Left lung (tissue), 10 donors: ENCODE data around the gene C15orf62. TPM values are rescaled to one million over a fixed set of nuclear protein-coding genes. Genes with fewer than 3 reads are reported as not detected.

Experiments used
- ATAC-seq: fragments of 200-7000 bp; cut with Tn5 transposase; one replicate; pipeline ENCODE4 v1.9.1; 2020; ENCODE audit warnings: moderate library complexity
- DNase-seq, 4 donors: peaks; one replicate each; pipeline ENCODE4 v3.0.0-alpha.2; 2013 to 2020
- H3K27ac ChIP-seq, 2 donors: fragments of 200-600 bp; sonication (generic) in 1 of 2; one replicate each; pipeline versions ENCODE4 v1.5.0 to v1.8.0; 2020 to 2021
- H3K27me3 ChIP-seq, 2 donors: fragments of 200-600 bp; sonication (generic) in 1 of 2; one replicate each; pipeline versions ENCODE4 v1.5.0 to v1.8.0; 2020 to 2021
- H3K36me3 ChIP-seq, 2 donors: fragments of 200-600 bp; sonication (generic) in 1 of 2; one replicate each; pipeline versions ENCODE4 v1.5.0 to v1.8.0; 2020 to 2021
- H3K4me1 ChIP-seq, 2 donors: fragments of 200-600 bp; one replicate each; pipeline ENCODE4 v1.8.0; 2021
- H3K4me3 ChIP-seq, 2 donors: fragments of 200-600 bp; sonication (generic) in 1 of 2; one replicate each; pipeline versions ENCODE4 v1.5.0 to v1.8.0; 2020 to 2021; ENCODE audit warnings: mild to moderate bottlenecking in 1 of 2
- H3K9me3 ChIP-seq, 2 donors: fragments of 200-600 bp; sonication (generic) in 1 of 2; one replicate each; pipeline versions ENCODE4 v1.5.0 to v1.8.0; 2020 to 2021
- CTCF ChIP-seq, 2 donors: fragments of 200-600 bp; sonication (generic) in 1 of 2; IDR thresholded peaks; one replicate each; pipeline versions ENCODE4 v1.5.0 to v1.8.0; 2021; ENCODE audit warnings: antibody characterized with exemption in 2 of 2
- intact Hi-C, 2 donors: fragments of 100-400 bp; cut with DNase I; formaldehyde crosslinking; loops; one replicate each; pipeline versions ENCODE4 v1.11.2 to v1.14.2; 2022
- polyA plus RNA-seq, 6 donors: library from polyadenylated mRNA; unstranded; fragments of 120-200 nt; gene quantifications; one replicate each; pipeline ENCODE4 v1.2.1, GENCODE V29; 2013; ENCODE audit not compliant: insufficient read length in 6 of 6
- total RNA-seq, 2 donors: library from RNA; stranded (reverse); fragmentation: NEBNext Ultra II Directional; extraction: Animal tissue kit (Norgen Biotek cat#: 25700); gene quantifications; one replicate each; pipeline ENCODE4 v1.2.1, GENCODE V29; 2021
- donor health status: DM: no; HTN: yes; CAD: no.
- donor health status: DM: no; HTN: no; CAD: no.

C15orf62 gene
- total and polyA plus RNA-seq, 8 donors, result 0.32 to 4.6 (median 3.7) TPM

DNA sequence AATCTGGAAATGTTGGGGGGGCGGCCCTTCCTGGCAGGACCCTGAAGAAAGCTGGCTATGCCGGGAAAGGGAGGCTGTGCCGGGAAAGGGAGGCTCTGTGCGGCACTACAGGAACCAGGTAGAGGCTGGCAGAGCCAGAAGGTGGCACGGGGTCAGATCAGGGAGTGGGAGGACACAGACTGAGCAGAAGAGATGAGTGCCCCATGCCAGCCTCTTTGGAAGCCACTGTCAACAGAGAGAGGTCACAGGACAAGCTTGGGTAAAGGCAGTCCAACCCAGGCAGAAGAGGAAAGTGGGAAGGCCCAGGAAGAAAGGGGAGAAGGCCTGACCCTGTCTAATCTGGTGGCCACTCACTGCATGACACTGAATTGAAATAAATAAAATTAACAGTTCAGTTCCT is 1.5 kb downstream of the C15orf62 start:
- H3K27me3 ChIP-seq, result no peaks in the 10 kb centered on the region
- no peak overlapping the region for H3K4me3 ChIP-seq
- H3K36me3 ChIP-seq, result peaks cover 0 to 83% of the 10 kb centered on the region in 2 donors
- intact Hi-C loops, result no loop called here
- no peak overlapping the region for H3K27ac ChIP-seq
- no peak for ATAC-seq
- no peak for DNase-seq
- TF ChIP-seq CTCF (IDR thresholded peaks at IDR 0.05), result no peak
- peaks cover 9 to 35% of the 10 kb centered on the region in 2 donors for H3K4me1 ChIP-seq
- H3K9me3 ChIP-seq, result no peaks in the 10 kb centered on the region

DNA sequence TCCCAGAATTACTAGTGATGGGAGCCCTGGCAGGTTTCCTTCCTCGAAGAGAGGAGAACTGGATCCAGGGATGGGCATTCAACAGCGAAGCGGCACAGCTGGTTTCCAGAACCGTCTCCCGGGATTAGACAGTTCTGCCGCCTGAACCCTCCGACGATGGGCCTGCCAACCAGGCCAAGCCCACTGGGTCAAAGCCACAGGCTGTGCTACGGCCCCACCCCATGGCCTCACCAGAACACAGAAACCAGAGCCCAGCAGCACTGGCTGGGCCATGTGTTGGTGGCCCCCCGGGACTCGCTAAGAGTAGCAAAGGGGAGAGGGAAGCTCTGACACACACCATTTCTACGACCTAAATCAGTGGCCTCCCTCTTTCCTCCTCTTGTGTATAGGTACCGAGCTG is 2.2 kb downstream of the C15orf62 start:
- no peak for ATAC-seq
- Histone ChIP-seq H3K27me3 (no peaks in the 10 kb centered on the region), H3K36me3 (peaks cover 0 to 84% of the 10 kb centered on the region in 2 donors), H3K27ac (no peak overlapping the region), H3K4me3 (no peak overlapping the region), H3K4me1 (peaks cover 9 to 29% of the 10 kb centered on the region in 2 donors), H3K9me3 (no peaks in the 10 kb centered on the region)
- no peak for DNase-seq
- intact Hi-C loops, result no loop called here
- TF ChIP-seq CTCF (IDR thresholded peaks at IDR 0.05), result no peak

- Histone ChIP-seq H3K27ac (no peak overlapping the region), H3K4me1 (peaks cover 9 to 22% of the 10 kb centered on the region in 2 donors), H3K36me3 (peaks cover 0 to 85% of the 10 kb centered on the region in 2 donors), H3K9me3 (no peaks in the 10 kb centered on the region), H3K4me3 (no peak overlapping the region), H3K27me3 (no peaks in the 10 kb centered on the region)
- ATAC-seq, result no peak
- intact Hi-C loops, result no loop called here
- DNase-seq, result no peak
- TF ChIP-seq CTCF (IDR thresholded peaks at IDR 0.05), result no peak
These were observed 3.7 kb downstream of the C15orf62 start for GRCh38 chr15:40773496-40773895.

GRCh38 chr15:40773902-40774301 is 4.1 kb downstream of the C15orf62 start:
- Histone ChIP-seq H3K27ac (no peak overlapping the region), H3K4me1 (peaks cover 8 to 18% of the 10 kb centered on the region in 2 donors), H3K9me3 (no peaks in the 10 kb centered on the region), H3K27me3 (no peaks in the 10 kb centered on the region), H3K4me3 (no peak overlapping the region), H3K36me3 (peaks cover 0 to 89% of the 10 kb centered on the region in 2 donors)
- ATAC-seq (no peak), DNase-seq (no peak)
- no peak for TF ChIP-seq CTCF (IDR thresholded peaks at IDR 0.05)
- intact Hi-C loops, result no loop called here

GRCh38 chr15:40775007-40775406 is 5.2 kb downstream of the C15orf62 start:
- peaks cover 0 to 7% of the 10 kb centered on the region in 2 donors for H3K4me1 ChIP-seq
- H3K27me3 ChIP-seq, result no peaks in the 10 kb centered on the region
- H3K4me3 ChIP-seq, result no peak overlapping the region
- ATAC-seq (no peak), DNase-seq (no peak)
- H3K36me3 ChIP-seq, result peaks cover 0 to 100% of the 10 kb centered on the region in 2 donors
- H3K27ac ChIP-seq, result no peak overlapping the region
- intact Hi-C loops, result no loop called here
- H3K9me3 ChIP-seq, result no peaks in the 10 kb centered on the region
- TF ChIP-seq CTCF (IDR thresholded peaks at IDR 0.05), result no peak
